K562 (cell line): ENCODE measurements around the gene STARD3NL.

Source experiments
- E2F5 ChIP-seq: sonication (generic); formaldehyde crosslinking; IDR thresholded peaks from 2 replicates; pipeline ENCODE4 v1.8.0; 2022; ENCODE audit warnings: mild to moderate bottlenecking, missing genetic modification reagents
- FOXK1 ChIP-seq: sonication (generic); formaldehyde crosslinking; IDR thresholded peaks from 2 replicates; pipeline ENCODE4 v1.8.0; 2022; ENCODE audit warnings: missing genetic modification reagents, mild to moderate bottlenecking, borderline replicate concordance
- RBM15 ChIP-seq: fragments of 200-400 bp; formaldehyde crosslinking; IDR thresholded peaks from 2 replicates; pipeline ENCODE4 v1.6.1; 2018; ENCODE audit warnings: mild to moderate bottlenecking, low read length, moderate library complexity; ENCODE audit not compliant: insufficient read depth
- TAF1 ChIP-seq: IDR thresholded peaks from 2 replicates; pipeline ENCODE4 v1.6.1; 2011; ENCODE audit warnings: mild to moderate bottlenecking, low read length, moderate library complexity; ENCODE audit not compliant: insufficient read depth, control insufficient read depth, severe bottlenecking; ENCODE audit errors: extremely low read depth
- ZNF274 ChIP-seq: IDR thresholded peaks from 2 replicates; pipeline ENCODE4 v1.6.1; 2011; ENCODE audit warnings: low read depth, mild to moderate bottlenecking, low read length, moderate library complexity, borderline replicate concordance
- TF ChIP-seq, protein P1 (sequence below): sonication (generic); formaldehyde crosslinking; IDR thresholded peaks from 2 replicates; pipeline ENCODE4 v1.9.0; 2022; ENCODE audit warnings: mild to moderate bottlenecking, missing genetic modification reagents
- TF ChIP-seq, protein P2 (sequence below), 3 experiments: fragments of 200-800 bp in 1 of 3; sonication (Bioruptor generic) in 1 of 3; sonication (generic) in 1 of 3; formaldehyde crosslinking in 1 of 3; IDR thresholded peaks; 2 replicates each; pipeline versions ENCODE4 v1.6.1 to v1.8.0; 2016 to 2022; ENCODE audit warnings: mild to moderate bottlenecking in 2 of 3, missing compliant biosample characterization in 2 of 3, missing genetic modification characterization in 2 of 3, missing genetic modification reagents in 1 of 3

- TF ChIP-seq E2F5 (CRISPR knock-in tag) (no peak), FOXK1 (CRISPR knock-in tag) (no peak), TAF1 (no peak), ZNF274 (no peak), RBM15 (no peak)
- TF ChIP-seq, protein P1, sequence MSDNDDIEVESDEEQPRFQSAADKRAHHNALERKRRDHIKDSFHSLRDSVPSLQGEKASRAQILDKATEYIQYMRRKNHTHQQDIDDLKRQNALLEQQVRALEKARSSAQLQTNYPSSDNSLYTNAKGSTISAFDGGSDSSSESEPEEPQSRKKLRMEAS (CRISPR knock-in tag): no peak
- TF ChIP-seq, protein P2, sequence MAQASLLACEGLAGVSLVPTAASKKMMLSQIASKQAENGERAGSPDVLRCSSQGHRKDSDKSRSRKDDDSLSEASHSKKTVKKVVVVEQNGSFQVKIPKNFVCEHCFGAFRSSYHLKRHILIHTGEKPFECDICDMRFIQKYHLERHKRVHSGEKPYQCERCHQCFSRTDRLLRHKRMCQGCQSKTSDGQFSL (CRISPR knock-in tag; IDR thresholded peaks at IDR 0.05): no peak
- TF ChIP-seq, protein P2 (tag; IDR thresholded peaks at IDR 0.05): no peak
Observed at GRCh38 chr7:38207843-38208242, 29.8 kb downstream of the STARD3NL start.
